D721Med (cell line): ENCODE results near the gene PLXNA4.

Source experiments
- DNase-seq: peaks from one replicate; pipeline ENCODE4 v3.0.0; 2011; ENCODE audit warnings: low spot score; ENCODE audit not compliant: insufficient read length
- FAIRE-seq: peaks from 2 replicates; lab custom pipeline; 2011; peaks lifted over from hg19 to GRCh38; lab: Jason Lieb, UNC
- TF ChIP-seq, protein P1 (sequence below): IDR thresholded peaks from 2 replicates; pipeline ENCODE4 v1.5.1; 2012; ENCODE audit warnings: mild to moderate bottlenecking, control low read depth; ENCODE audit not compliant: insufficient read depth; ENCODE audit errors: missing control alignments

PLXNA4 gene

DNA sequence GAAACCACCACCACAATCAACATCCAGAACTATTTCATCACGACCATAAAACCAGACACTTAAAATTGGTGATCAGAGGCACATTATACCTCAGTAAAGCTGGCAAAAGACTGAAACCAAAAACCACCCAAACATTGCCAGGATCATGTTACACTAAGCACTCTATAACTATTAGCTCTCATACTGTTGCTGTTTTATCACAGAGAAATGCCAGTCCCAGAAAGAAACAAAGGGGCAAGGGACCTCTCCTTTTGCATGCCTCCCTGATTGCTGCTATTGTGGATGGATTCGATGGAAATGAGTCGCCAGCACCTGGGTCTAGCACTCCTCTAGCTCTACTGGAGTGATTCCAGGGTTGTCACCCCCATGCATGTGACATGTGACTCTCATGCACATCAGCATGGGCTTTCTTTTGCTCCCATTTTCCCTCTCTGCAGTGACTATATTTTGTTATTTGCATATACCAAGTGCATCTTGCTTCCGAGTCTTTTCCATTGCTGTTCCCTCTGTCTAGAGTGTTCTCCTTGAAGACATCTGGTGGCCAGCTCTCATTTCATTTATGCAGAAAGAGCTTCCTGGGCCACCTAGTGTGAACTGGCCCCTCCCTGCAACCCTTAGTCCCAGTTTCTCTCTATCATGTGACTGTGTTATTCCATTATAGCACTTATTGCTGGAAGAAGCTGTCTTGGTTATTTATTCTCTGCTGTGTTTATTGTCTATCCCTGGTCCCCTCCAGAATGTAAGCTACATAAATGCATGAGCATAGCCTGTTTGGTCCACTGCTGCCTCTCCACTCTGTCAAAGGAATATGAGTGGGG lies 300.6 kb downstream of the PLXNA4 start:
- FAIRE-seq, result no peak
- TF ChIP-seq, protein P1, sequence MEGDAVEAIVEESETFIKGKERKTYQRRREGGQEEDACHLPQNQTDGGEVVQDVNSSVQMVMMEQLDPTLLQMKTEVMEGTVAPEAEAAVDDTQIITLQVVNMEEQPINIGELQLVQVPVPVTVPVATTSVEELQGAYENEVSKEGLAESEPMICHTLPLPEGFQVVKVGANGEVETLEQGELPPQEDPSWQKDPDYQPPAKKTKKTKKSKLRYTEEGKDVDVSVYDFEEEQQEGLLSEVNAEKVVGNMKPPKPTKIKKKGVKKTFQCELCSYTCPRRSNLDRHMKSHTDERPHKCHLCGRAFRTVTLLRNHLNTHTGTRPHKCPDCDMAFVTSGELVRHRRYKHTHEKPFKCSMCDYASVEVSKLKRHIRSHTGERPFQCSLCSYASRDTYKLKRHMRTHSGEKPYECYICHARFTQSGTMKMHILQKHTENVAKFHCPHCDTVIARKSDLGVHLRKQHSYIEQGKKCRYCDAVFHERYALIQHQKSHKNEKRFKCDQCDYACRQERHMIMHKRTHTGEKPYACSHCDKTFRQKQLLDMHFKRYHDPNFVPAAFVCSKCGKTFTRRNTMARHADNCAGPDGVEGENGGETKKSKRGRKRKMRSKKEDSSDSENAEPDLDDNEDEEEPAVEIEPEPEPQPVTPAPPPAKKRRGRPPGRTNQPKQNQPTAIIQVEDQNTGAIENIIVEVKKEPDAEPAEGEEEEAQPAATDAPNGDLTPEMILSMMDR, result no peak

DNA sequence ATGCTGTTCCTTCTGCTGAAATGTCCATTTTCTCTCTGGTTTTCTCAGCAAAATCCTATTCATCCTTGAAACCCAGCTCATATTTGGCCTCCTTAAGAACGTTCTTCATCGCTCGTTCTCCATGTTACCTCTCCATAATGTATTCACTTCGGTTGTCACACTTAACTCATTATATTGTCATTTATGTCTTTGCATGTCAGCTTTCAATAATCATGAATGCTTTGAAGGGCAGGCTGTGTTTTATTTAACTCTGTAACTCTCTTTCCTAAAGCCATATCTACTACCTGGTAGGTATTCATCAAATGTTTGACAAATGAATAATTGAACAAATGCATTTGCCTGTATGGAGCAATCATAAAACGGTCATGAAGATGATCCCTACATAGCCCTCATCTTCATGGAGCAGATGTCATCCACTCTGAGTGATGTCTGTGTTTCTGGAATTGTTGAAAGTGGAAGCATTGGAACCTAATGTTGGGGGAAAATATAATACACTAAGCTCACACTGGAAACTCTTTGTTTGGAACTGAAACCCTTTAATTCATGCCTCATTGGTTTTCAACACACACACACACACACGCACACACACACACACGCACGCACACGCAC lies 303.4 kb downstream of the PLXNA4 start:
- TF ChIP-seq, protein P1, result no peak
- FAIRE-seq (no peak), DNase-seq (no peak)

More for the DNA sequence above, 300.6 kb downstream of the PLXNA4 start:
- DNase-seq, result no peak

DNA sequence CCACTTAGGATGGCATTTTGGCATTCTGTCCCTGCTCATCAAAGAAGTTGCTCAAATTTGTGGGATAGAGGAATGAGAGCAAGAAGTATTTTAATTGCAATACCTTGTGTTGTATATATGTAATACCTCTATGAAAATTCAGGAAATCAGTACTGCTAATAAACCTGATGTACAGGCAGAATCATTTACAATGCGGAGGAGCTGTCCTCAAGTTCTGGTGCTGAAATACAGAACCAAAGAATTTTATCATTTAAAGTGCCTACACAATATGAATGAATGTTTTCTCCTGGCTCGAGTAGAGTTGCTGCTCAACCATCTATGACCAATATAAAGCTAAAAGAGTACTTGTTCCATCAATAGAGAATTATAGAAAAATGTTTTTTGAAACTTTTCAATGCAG lies 305.8 kb downstream of the PLXNA4 start:
- TF ChIP-seq, protein P1, result no peak
- FAIRE-seq, result no peak

DNA sequence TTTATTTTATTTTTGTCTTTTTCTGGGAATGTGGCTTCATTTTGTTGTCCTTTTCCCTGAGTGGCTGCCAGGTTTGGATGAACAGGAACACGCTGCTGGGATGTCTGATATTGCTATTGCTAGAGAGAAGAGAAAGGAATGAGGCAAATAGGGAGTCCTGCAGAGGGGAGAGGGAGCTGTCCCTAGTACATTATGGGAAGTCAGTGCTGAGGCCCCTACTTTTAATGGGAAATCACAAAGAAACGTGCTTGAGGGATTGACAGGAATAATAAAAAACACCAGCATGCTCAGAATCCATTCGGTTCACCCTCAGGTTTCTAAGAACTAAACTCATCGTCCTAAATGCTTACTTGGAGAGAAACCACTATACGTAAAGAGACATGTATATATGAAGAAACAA lies 306.6 kb downstream of the PLXNA4 start:
- TF ChIP-seq, protein P1, result no peak
- FAIRE-seq (no peak), DNase-seq (no peak)

More for the DNA sequence above, 305.8 kb downstream of the PLXNA4 start:
- no peak for DNase-seq

DNA sequence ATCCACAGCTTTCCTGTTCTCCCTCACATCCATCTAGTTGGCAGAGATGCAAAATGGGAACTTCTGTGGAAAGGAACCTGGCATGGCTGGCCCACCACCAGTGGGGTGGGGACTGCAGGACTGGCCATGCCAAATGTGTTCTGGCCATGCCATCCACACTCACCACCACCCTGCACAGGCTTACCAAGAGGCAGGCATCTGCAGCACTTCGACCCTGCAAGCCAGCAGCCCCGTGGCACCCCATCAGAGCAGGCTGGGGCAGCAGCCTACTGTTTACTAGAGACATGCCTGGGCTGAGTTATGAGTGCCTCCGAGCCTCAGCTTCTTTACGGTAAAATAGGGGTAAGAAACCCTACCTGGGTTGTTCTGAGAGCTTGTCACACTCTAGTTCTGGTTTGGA lies 313.1 kb downstream of the PLXNA4 start:
- FAIRE-seq, result no peak
- DNase-seq, result no peak
- TF ChIP-seq, protein P1, result no peak

DNA sequence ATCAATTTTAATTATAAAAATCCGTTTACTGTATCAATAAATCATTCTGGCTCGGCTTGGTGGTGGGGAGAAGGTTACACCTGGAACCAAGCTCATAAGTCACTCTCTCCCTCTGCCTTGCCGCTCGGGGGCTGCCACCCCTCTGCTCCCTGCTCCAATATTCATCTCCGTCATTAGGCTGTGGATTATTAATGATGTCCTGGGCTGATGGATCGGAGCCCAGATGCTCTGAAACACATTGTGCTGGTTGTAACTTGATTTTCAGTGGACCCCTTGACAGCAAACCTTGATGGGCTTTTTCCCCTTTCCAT lies 314.2 kb downstream of the PLXNA4 start:
- TF ChIP-seq, protein P1, result no peak
- no peak for FAIRE-seq
- no peak for DNase-seq
